Activated CD4-positive, alpha-beta T cell treated with anti-CD3 and anti-CD28 coated beads, Interleukin-2, amount 50 U/mL, for 16 hours (primary cell): ENCODE results near the gene ARHGAP32.
A peak's percentile ranks its signal among the peaks of the same experiment; 100 is the strongest.

Source experiments
- DNase-seq: peaks from one replicate; pipeline ENCODE4 v3.0.0-alpha.2; 2020

Gene ARHGAP32

GRCh38 chr11:129192150-129192549 is at the start of gene ARHGAP32:
ARHGAP32 (minus strand) TSS chr11:129192325; CDS start chr11:129192198, 127 bp downstream.
- no peak for DNase-seq

- DNase-seq = peak; percentile 36
These were observed 47.1 kb upstream of the ARHGAP32 start for GRCh38 chr11:129239207-129239606.

- no peak for DNase-seq
These were observed 45.9 kb upstream of the ARHGAP32 start for GRCh38 chr11:129237880-129238638.

DNA sequence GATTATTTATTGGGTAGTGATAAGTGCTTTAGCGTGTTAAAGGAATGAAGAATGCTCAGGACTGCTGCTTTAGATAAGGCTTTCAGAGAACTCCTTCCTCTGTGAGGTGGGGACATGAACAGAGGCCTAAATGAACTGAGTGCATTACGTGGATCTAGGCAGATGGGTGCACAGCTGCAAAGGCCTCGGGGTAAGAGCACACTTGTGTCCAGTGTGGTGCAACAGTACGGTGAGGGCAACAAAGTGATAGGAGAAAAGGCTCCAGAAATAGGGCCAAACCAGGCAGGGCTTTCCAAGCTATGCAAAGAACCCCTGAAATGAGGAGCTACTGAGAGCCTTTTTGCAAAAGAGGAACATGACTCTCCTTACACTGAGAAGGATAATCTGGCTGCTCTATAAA is 45.3 kb upstream of the ARHGAP32 start:
- DNase-seq = no peak

- no peak for DNase-seq
These were observed 44.7 kb upstream of the ARHGAP32 start for GRCh38 chr11:129236850-129237249.

DNA sequence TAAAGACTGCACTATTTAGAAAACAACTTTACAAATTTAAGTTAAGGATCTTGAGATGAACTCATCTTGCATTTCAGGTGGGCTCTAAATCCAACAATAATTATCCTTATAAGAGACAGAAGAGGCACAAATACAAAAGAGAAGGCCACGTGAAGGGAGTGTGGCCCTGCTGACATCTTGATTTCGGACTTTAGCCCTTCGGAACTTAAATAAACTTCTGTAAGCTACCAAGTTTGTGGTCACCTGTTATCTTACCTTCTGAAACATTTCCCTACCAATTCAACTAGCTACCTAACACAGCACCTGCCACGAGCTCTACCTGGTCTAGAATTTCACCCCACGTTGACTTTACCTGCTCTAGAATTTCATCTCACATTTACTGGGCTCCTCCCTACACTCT is 42.9 kb upstream of the ARHGAP32 start:
- no peak for DNase-seq

DNA sequence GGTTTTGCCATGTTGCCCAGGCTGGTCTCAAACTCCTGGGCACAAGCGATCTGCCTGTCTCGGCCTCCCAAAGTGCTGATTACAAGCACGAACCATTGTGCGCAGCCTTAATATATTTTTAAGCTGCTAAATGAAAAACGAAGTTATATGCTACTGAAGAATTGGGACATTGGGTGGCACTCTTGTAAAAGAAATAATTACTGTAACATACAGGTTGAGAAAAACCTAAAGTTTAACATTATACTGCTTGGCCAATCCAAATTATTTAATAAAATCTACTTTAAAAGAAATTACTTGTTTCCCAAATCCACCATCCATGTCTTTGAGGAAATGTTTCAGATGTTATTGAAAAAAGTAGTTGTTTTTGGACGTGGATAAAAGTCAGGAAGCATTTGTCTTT is 37.9 kb upstream of the ARHGAP32 start:
- no peak for DNase-seq

- no peak for DNase-seq
These were observed 34.2 kb upstream of the ARHGAP32 start for GRCh38 chr11:129226207-129226798.

GRCh38 chr11:129225190-129225589 is 33.1 kb upstream of the ARHGAP32 start:
- DNase-seq = no peak

- no peak for DNase-seq
These were observed 32.4 kb upstream of the ARHGAP32 start for GRCh38 chr11:129224538-129224937.

DNA sequence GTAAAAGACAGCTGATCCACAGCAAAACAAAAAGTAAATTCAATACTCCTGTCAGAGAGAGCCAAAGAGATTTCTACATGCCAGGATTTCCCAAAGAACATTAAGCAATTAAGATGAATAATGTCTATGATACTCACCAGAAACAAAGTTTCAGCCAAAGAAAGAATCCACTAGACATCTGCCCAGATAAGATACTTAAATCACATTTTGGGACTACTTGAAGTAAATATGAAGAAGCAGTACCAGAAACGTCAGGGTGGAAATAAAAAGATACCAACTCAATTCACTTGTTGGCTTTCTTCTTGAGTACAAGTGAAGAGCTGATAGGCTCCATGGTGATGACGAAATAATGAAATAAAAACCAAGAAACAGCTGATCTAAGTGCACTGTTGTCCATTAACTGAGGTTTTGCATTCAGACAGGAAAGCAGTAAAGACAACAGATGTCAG is 31.6 kb upstream of the ARHGAP32 start:
- no peak for DNase-seq

DNA sequence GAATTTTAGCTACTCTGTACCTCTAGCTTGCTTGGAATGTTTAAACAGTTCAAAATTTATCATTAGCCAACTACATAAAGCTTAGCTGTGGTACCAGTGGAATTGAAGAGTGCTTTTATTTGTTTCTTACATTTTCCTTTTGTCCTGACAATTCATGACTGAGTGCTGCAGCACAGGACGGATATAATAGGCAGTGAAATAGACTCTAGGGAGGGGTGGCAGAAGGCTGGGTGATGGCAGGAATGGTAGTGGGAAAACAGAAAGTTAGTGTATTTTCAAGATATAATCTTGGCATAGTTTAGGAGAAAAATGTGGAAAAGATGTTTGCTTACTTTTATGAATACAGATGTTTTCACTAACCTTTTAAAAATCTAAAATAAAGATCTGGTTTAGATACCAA is 31.1 kb upstream of the ARHGAP32 start:
- DNase-seq = no peak

GRCh38 chr11:129222158-129222557 is 30.0 kb upstream of the ARHGAP32 start:
- DNase-seq = no peak

GRCh38 chr11:129215506-129216245 is 23.6 kb upstream of the ARHGAP32 start:
- no peak for DNase-seq

GRCh38 chr11:129214710-129215295 is 22.7 kb upstream of the ARHGAP32 start:
- DNase-seq = no peak

DNA sequence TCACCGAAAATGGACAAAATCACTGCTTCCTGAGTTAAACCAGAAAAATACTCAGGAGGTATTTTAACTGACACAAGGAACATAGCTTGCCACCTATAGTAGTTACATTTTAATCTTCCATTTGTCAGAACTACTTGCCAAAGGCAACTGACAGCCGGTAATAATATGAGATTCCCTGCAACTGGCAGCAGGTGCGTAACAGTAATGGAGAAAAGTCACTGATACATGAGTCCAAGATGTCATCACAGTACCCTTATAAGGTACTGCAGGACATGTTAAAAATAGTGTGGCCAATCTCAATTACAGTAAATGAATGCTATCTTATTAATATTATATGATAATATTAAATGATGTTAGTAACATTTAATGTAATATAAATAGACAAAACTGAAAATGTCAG is 21.1 kb upstream of the ARHGAP32 start:
- DNase-seq = no peak

DNA sequence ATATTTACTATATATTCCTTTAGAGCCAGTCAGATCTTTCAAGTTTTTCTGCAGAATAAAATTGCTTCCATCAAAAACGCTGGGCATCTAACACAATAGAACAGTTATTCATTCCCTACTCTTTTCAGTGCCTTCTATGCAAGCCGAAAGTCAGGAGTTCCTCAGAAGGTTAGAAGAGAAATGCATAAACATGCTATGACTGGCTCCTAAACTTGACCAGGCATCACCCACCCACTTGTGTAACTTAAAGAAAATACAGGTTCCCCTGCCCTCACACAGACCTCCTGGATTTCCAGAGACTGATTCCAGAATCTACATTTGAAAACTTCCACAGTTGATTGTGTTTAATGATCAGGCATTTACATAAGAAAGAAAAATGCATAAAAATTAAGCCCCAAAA is 19.3 kb upstream of the ARHGAP32 start:
- DNase-seq = no peak

DNA sequence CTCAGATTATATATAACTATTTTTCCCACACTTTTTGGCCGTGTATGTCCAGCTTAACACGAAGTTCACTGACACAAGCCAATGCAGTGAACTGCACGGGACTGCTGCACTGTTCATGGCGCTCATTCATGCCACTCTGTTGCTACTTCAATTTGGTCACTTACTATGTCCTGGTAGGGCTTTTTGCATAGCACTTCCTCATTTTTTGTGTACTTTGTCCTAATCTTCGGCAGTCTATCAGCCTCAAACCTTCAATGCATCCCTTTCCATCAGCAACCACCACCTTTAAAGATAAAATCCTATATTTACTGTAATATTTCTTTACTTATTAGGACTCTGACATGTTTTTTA is 18.7 kb upstream of the ARHGAP32 start:
- DNase-seq = no peak

DNA sequence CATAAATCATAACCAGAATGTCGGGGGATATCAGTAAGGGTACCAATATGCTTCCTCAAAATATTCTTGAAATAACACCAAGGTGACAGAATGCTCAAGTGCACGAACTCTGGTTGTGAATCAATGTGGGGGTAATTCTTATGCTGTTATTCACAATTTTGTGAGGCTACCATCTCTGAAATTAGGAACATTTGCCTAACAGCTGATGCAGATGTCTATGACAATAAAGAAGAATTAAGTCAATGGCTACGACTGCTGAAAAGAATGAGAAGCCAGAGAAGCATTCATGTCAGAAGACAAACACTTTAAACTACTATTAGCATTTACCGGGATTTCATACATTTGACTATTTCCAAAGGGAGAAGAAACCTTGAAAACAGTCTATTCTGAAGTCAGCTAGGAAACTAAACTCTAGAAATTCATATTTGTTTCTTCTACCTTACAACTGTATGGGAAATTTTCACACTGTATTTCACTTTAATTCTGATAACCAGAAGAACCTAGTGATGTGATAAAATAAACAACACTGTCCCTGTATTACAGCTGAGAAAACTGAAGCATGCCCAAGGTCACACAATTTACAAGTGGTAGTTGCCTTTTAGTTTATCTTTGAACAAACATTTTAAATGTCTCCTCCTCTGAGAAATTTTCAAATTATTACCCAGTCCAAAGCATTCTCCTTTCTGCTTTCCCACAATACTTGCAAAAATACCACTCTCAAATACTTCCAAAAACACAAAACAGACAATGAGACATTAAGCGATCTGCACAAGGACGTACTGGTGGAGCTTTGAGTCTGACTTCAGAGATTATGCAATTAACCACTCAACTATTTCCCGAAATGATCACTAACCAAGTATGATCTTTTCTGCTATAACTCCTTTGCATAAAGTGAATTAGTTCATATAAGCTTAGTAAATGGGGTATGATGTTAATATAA is 18.0 kb upstream of the ARHGAP32 start:
- DNase-seq = no peak

GRCh38 chr11:129208863-129209262 is 16.7 kb upstream of the ARHGAP32 start:
- no peak for DNase-seq

GRCh38 chr11:129204150-129204838 is 12.2 kb upstream of the ARHGAP32 start:
- DNase-seq = no peak

- no peak for DNase-seq
These were observed 10.5 kb upstream of the ARHGAP32 start for GRCh38 chr11:129202646-129203045.
